Renal cortex interstitium (tissue), 15 donors: ENCODE results near the gene MTIF2. TPM values are rescaled to one million over a fixed set of nuclear protein-coding genes. Genes with fewer than 3 reads are reported as not detected.
A peak's percentile ranks its signal among the peaks of the same experiment; 100 is the strongest.
"Not testable (repeated sequence)": the region's sequence is repeated elsewhere in the genome, so short reads cannot be mapped to it uniquely, and the experiment has no call there.

Experiments
- DNase-seq, 11 donors: peaks; one replicate each; pipeline ENCODE4 v3.0.0-alpha.2; 2013; ENCODE audit warnings: low read depth in 9 of 11, low spot score in 4 of 11; ENCODE audit errors: extremely low read depth in 1 of 11
- long read RNA-seq, 16 experiments: transcript quantifications; one replicate each; lab custom pipeline, GENCODE V29; 2026
- polyA plus RNA-seq, 3 donors: library from polyadenylated mRNA; unstranded; fragments of 120-200 nt; gene quantifications; one replicate each; pipeline ENCODE4 v1.2.1, GENCODE V29; 2013; ENCODE audit not compliant: insufficient read length in 3 of 3

The MTIF2 gene
- 10 to 100 TPM; 38.3 to 50.3 (median 41.6) TPM for polyA plus RNA-seq
- long read RNA-seq, donor 1, result 0 reads
- long read RNA-seq, donor 2, result 0 reads
- long read RNA-seq, donor 3, partial matches to known transcripts, result 18 of 19 reads
- long read RNA-seq, donor 3, other reads (novel, unspliced or antisense), result 0 of 19 reads
- long read RNA-seq, donor 4, result 0 reads
- long read RNA-seq, donor 5, result 0 reads
- long read RNA-seq, donor 6, partial matches to known transcripts, result 5 of 9 reads
- long read RNA-seq, donor 6, other reads (novel, unspliced or antisense), result 0 of 9 reads
- long read RNA-seq, donor 7, partial matches to known transcripts, result 22 of 26 reads
- long read RNA-seq, donor 7, other reads (novel, unspliced or antisense), result 0 of 26 reads
- long read RNA-seq, donor 8, partial matches to known transcripts, result 30 of 33 reads
- long read RNA-seq, donor 8, other reads (novel, unspliced or antisense), result 0 of 33 reads
- long read RNA-seq, donor 9, partial matches to known transcripts, result 9 of 10 reads
- long read RNA-seq, donor 9, other reads (novel, unspliced or antisense), result 0 of 10 reads
- long read RNA-seq, donor 10, partial matches to known transcripts, result 21 of 22 reads
- long read RNA-seq, donor 10, other reads (novel, unspliced or antisense), result 0 of 22 reads
- long read RNA-seq, donor 11, partial matches to known transcripts, result 6 of 6 reads
- long read RNA-seq, donor 11, other reads (novel, unspliced or antisense), result 0 of 6 reads
- long read RNA-seq, donor 12, partial matches to known transcripts, result 0 of 1 reads
- long read RNA-seq, donor 12, other reads (novel, unspliced or antisense), result 0 of 1 reads
- long read RNA-seq, donor 13, transcript MTIF2-201 (16 exons, 2,528 nt), result major isoform, 6 of 36 reads
- long read RNA-seq, donor 13, partial matches to known transcripts, result 27 of 36 reads
- long read RNA-seq, donor 13, other reads (novel, unspliced or antisense), result 0 of 36 reads
- long read RNA-seq, donor 14, partial matches to known transcripts, result 20 of 24 reads
- long read RNA-seq, donor 14, other reads (novel, unspliced or antisense), result 0 of 24 reads
- long read RNA-seq, donor 15, result 0 reads
- long read RNA-seq, donor 16, transcript MTIF2-201 (16 exons, 2,528 nt), result major isoform, 5 of 37 reads
- long read RNA-seq, donor 16, partial matches to known transcripts, result 31 of 37 reads
- long read RNA-seq, donor 16, other reads (novel, unspliced or antisense), result 0 of 37 reads

GRCh38 chr2:55268907-55269644 lies at the start of gene MTIF2:
Gene MTIF2 (minus strand): TSS chr2:55269231. CDS start chr2:55263858, 5,373 bp downstream.
- peak; percentile 87 to 94 (median 91) for DNase-seq

- DNase-seq, result no peak
Observed at GRCh38 chr2:55314985-55315384, 46.0 kb upstream of the MTIF2 start.

GRCh38 chr2:55311444-55311870 lies 42.4 kb upstream of the MTIF2 start:
- no peak for DNase-seq

DNA sequence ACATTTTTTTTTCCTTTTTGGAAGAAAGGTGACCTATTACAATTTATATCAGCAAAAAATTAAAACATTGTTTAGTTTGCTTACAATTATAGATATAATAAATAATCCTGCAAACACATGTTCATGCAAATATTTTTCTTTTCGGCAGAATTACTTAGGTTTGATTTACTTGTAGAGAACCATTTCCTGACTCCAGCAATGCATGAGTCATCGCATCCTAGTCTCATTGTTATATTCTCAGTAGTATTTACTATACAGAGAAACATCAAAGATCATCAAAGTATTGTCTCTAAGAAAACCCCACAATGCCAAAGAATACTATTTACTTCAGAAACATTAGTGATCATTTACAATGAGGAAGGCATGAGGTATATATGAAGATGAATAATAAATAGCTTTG lies 40.4 kb upstream of the MTIF2 start:
- peak in 1 of 11 donors; percentile 1 for DNase-seq

- DNase-seq, result no peak
Observed at GRCh38 chr2:55302241-55302640, 33.2 kb upstream of the MTIF2 start.

DNA sequence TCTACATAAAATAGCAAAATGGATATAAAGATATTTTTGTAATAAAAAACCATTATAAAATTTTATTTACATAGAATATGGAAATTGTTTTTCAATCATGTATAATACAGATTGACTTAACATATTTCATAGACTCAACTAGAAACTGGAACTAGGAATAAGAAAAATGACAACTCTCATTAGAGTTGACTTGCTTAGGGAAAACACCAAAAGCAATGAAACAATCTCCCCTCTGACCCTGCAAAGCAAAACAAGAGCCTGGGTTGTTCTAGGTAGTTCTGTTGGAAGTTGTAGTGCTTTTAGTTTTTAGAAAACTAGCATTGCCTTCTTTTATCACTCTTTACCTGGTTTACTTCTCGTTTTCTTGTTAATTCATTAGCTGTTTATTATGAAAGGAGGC lies 32.2 kb upstream of the MTIF2 start:
- DNase-seq, result no peak

- DNase-seq, result no peak
Observed at GRCh38 chr2:55296393-55296792, 27.4 kb upstream of the MTIF2 start.

GRCh38 chr2:55283083-55283482 lies 14.1 kb upstream of the MTIF2 start:
- no peak for DNase-seq

- DNase-seq, result peak; percentile 55 to 77 (median 66)
Observed at GRCh38 chr2:55282110-55282917, 13.3 kb upstream of the MTIF2 start.

- not testable (repeated sequence) for DNase-seq
Observed at GRCh38 chr2:55280851-55281546, 12.0 kb upstream of the MTIF2 start.

GRCh38 chr2:55279859-55280424 lies 10.9 kb upstream of the MTIF2 start:
- not testable (repeated sequence) for DNase-seq

- DNase-seq, result not testable (repeated sequence)
Observed at GRCh38 chr2:55279214-55279835, 10.3 kb upstream of the MTIF2 start.

- DNase-seq, result no peak
Observed at GRCh38 chr2:55277310-55277709, 8.3 kb upstream of the MTIF2 start.

DNA sequence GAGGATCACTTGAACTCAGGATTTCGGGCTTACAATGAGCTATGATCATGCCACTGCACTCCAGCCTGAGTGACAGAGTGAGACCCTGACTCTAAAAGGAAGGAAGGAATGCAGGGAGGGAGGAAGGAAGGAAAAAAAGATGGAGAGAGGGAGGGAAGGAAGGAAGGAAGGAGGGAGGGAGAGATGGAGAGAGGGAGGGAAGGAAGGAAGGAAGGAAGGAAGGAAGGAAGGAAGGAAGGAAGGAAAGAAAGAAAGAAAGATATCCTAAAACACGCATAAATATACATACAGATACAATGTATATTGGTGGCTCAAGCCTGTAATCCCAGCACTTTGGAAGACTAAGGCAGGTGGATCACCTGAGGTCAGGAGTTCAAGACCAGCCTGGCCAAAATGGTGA lies 5.3 kb upstream of the MTIF2 start:
- DNase-seq, result not testable (repeated sequence)

DNA sequence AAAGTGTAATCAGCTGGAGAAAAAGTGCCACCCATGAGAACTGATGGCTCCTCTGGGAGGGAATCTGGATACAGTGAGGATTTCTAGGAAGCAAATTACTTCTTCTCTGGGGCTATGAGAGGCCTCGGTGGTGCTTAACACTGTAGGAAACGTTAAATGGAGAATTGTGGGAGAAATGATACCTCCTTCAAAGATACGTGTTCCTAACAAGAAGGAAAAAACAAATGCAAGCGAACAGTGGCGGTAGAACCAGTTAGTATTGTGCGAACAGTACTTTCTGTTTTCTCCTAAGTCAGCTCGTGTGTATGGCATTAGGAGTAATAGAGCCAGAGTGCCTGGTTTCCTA lies 587 bp upstream of the MTIF2 start:
- no peak for DNase-seq

DNA sequence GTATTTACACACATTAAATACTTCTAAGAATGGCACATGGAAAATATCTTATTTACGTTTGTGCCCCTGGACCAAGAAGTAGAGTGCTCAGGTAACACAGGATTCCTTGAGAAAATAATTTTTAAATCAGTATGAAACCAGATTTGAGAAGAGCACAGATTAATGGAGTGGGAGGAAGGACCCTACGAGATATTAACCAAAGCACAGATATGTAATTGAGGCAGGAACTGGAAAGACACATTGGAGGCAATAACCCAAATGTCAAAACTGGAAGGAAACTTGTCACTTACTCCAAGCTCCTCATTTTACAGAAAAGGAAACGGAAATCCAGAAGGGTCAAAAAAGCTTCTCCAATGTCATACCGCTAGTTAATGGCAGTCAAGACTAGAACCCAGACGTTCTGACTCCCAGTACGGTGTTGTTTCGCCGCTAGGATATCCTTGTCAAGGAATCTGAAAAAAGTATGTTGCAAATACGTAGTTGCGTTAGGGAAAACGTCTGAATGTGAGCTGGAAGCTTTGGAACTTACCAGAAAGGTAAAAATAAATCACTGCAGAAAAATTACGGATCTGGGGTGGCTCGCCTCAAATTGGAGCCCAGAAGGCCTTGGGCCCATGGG lies 634 bp downstream of the MTIF2 start:
- no peak for DNase-seq
